Activated CD4-positive, alpha-beta T cell treated with anti-CD3 and anti-CD28 coated beads, Interleukin-2, amount 50 U/mL, for 16 hours (primary cell): ENCODE data around the gene C2orf78.
A peak's percentile ranks its signal among the peaks of the same experiment; 100 is the strongest.
"Not testable (repeated sequence)": the region's sequence is repeated elsewhere in the genome, so short reads cannot be mapped to it uniquely, and the experiment has no call there.

Experiments
- DNase-seq: peaks from one replicate; pipeline ENCODE4 v3.0.0-alpha.2; 2020

C2orf78 gene, protein sequence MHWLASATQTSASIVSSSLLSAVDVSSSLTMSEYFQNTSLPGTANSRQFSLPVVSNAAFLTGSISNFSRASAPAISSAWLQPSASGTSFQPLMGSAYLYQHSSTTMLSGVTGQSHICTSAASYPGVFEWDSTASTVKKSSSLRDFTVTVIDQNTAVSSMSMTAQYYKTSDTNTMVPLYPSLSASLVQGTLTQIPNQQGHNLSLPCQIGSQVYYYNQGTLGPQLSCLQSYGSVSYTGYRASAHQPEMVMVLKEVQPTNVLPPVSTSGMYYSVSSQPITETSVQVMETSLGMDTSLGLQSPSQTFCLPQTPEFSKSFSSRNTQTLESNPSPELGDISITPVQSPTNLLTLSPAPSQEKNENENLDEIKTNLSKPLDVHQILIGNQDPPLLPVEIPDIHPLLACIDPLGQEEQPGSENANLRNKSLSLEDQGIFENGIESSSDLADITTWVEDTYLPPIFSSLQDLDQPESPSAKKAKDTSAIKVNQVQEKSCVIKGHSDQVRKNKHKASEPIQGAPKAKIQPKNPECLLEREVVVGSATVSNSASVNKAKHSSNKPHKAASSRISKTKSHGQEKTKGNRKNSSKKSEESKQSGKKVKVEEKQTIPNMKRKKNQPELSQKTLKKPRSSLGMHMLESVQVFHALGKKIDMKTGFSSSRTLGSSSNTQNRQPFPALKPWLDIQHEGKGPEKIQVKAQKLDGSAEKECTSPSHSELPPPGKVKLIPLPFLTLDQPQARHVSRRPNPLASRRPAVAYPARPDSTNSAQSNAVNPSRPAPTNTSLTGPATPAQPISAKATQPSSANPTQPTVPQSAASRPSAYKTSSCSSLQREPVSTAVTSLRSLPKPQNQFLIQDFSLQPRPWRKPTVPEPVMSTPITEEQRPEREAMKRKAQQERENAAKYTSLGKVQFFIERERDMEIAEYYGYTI

DNA sequence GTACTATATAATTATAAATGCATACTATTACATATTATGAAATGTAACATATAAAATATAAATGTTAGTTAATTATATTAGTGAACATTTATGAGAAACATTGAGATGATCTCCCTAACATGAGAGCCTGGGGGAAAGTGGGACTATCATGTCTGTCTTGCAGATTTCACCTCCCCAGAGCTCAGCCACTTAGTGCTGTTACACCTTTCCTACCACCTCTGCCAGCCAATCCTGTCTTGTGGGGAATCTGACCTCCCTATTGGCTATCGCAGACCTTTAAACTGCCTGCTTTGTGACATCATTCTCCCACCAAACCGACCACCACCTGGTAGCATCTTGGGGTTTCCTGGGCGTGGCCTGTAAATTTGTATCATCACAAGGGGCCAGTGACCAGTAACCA is at the start of gene C2orf78:
Gene C2orf78 (plus strand): TSS at position 301 of the 400 bp plus-strand sequence. CDS start 127 bp downstream, outside the sequence.
- DNase-seq = not testable (repeated sequence)

DNA sequence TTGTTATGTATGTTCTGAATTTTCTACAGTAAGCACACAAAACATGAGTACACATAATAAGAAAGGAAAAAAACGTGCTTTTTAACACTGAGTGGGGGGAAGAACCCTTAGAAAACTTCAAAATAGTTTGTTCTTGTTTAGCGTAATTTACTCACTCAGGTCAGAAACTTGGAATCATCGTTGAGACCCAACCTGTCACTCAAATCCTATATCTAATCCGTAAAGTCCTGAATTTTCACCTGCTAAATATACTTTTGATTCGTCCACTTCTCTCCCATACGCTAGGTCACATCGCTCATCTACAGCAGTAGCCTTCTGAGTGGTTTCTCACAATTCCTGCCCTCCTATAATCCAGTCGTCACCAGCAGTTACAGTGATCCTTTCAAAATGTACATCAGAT is 47.6 kb upstream of the C2orf78 start:
- no peak for DNase-seq

DNA sequence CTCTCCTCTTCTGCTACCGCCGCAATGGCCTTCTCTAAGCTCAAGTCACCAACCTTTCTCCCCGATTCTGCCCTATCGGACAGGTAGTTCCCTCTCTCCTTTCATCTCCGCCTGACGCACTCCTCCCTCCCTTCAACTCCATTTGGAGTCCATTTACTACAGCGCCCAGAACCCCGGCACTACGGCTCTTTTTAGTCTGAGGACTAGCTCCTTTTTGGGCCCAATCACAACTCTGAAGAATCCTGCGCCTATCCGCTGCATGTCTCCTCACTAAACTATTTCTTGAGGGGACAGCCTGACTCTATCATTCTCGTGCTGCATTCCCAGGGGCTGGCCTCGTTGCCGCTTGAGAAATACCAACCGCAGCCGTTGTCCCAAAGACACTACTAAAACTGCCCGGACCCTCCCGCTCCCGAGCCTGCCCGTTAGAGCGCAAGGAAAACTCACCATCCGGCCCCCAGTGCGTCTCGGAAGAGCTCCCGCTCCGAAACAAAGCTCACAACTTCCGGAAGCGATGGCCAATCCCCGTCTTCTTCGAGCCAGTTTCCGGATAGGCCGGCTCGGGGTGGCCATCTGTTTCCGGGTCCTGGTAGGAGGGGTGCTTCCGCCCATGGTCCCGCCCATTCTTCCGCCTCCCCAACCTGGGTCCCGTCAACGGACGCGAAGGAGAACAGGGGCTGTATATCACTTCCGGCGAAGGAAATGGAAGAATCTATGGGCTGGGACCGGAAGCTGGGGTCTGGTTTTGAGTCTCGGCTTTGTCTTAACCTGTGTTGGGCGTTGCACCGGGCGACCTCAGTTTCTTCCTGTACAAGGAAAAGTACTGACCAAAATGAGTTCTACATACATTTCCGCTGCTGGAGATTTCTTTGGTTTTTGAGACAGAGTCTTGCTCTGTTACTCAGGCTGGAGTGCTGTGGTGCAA is 46.9 kb upstream of the C2orf78 start, which contains the start of gene TPRKB:
Gene TPRKB (minus strand): TSS at position 491 of the 925 bp plus-strand sequence. CDS start 2,776 bp downstream, outside the sequence.
- DNase-seq = peak; percentile 98

DNA sequence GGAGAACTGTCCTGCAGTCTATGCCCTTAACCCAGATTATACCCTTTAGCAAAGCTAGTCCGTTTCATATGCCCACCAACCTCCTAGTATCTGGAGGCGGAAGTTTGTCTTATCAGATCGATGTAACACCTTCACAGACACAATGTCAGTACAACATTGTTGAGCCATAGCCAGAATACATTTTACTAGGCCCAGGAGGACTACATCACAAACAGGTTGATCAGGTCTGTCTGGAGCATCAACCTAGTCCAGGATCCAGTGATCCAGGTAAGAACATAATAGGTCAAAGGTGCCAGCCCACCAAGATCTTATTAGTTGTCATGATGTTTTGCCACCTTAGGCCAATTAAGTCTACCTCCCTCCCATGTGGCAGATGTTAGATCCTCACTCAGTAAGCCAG is 44.9 kb upstream of the C2orf78 start:
- no peak for DNase-seq

DNA sequence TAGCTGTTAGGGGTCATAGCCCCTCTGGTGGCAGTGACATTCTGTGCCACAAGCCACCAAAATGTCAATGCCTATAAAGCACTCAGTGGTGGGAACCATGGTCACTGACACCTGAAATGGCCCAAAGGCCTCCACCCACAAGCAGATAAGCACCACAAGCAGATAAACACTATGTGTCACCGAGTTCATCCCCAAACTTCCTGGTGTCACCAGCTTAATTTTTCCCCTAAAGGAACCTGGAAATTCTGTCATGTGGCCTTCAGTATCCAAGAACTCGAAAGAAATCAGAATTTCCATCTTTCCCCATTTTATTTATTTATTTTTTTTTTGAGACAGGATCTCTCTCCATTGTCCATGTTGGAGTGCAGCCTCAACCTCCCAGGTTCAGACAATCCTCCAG is 43.2 kb upstream of the C2orf78 start:
- DNase-seq = no peak

DNA sequence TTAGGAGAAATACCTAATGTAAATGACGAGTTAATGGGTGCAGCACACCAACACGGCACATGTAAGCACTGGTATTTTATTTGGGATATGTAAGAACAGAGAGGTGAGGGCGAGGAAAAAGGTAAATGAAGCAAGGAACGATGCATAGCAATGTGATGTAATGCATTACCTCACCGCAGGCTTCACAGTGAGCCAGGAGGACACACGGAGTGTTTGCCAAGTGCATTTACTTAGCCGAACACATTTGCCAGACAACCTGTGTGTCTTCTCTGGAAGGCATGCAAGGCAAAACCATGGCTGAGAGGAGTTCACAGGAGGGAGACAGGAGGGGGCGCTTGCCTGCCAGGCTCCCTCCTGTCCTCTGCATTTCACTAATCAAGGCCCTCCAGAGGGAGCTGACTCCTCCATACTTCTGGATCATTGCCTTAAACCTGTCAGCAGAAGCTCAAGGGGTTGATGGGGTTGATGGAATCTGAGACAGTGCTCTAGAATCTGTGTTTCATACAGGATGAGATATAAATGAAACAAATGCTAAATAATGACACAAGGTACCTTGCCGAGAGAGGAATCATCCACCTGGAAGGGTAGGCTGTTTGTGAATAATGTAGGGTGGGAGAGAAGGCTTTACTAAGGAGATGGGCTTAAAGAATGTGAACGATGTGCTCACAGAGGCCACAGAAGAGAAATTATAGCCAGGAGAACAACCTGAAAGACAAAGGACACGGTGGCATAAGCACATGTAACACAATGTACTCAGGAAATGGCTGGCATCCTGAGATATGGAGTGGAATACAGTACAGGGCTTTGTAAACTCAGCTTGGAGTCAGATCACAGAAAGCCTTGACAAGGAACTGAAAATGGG is 37.7 kb upstream of the C2orf78 start:
- no peak for DNase-seq

DNA sequence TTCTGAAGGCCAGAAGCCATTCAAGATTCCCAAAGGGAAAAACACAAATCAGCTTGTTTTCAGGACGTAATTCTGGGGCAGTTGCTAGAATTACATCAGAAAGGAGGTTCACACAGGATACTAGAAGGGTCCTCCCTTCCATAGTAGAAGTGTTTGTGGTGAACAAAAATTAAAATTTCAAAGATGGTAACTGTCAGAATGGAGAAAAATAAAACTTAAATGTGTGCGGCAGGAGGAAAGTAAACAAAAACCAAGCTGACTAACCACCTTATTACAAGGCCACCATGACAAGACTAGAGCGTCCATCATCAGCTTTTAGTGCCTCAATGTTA is 37.1 kb upstream of the C2orf78 start:
- no peak for DNase-seq

DNA sequence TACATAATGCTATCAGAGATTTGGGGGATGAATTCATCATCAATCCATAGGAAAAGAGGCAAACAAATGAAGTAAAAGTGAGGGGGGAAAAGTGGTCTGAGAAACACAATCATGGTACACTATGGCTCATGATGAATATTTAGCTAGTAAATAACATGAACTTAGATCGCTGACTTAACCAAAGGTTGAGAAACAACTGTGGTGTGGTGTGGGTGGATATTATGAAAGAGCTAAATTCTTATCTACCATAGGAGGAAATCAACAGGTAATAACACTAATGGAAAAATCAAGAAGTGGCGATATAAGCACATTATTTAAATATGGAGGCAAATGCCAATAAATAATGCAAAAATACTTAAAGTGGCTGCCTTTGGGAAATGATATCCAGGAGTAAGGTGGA is 34.7 kb upstream of the C2orf78 start:
- no peak for DNase-seq

DNA sequence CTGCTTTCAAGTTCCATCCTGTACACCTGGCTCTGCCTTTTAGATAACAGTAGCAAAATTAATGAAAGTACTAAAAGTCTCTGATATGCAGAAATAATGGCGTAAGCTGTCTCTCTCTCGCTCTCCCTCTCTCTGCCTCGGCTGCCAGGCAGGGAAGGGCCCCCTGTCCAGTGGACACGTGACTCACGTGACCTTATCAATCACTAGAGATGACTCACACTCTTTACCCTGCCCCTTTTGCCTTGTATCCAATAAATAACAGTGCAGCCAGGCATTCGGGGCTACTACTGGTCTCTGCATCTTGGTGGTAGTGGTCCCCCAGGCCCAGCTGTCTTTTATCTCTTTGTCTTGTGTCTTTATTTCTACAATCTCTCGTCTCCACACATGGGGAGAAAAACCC is 29.7 kb upstream of the C2orf78 start:
- not testable (repeated sequence) for DNase-seq

DNA sequence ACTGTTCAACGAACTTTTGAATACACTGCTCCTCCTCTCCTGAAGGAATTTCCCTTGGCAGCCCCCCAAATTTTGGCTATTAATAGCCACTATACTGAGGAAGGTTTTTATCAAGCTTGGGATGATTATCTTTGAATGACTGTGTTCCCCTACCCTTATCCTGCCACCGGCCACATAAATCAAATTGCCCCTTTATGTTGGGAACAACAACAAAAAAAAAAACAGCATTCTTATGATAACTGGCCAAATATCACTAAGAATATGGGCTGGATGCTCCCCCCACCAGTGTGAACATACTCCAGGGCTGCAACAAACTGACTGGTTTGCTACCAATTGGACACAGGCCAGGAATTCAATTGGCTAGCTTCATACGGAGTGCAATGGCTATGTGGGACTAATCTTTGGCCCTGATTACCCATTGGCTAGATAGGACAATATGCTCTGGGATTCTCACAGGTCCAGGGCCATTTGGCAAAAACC is 24.7 kb upstream of the C2orf78 start:
- no peak for DNase-seq

DNA sequence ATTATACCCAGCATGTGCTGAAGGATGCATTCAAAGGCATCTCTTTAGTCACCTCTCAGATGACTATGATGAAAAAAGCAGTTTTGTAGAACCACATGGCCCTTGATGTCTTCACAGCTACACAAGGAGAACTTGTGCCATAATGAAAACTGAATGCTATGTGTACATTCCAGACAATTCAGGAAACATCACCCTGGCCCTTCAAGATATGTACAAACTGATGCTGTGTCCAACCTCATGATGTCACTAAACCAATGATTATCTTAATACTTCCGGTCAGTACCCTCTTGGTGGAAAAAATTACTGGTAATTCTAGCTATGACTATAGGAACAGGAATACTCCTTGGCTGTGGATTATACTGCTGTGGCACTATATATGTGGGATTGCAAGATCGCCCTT is 24.1 kb upstream of the C2orf78 start:
- DNase-seq = no peak

DNA sequence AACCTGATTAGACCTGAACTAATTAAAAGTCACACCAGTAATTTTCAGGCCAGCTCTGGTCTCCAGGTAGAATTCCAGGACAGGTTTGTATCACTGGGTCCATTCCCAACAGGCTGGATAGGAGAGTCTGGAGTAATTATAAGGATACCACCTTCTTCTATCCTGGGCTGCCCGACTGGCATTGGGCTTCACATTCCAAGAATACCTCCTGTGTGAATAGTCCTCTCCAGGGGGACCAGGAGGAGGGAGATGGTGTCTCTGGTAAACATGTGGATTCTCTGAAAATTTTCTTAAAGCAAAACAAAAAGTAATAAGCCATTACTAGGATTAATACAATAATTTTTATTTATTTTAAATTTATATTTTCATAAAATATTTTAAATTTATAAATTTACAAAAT is 21.4 kb upstream of the C2orf78 start:
- no peak for DNase-seq

DNA sequence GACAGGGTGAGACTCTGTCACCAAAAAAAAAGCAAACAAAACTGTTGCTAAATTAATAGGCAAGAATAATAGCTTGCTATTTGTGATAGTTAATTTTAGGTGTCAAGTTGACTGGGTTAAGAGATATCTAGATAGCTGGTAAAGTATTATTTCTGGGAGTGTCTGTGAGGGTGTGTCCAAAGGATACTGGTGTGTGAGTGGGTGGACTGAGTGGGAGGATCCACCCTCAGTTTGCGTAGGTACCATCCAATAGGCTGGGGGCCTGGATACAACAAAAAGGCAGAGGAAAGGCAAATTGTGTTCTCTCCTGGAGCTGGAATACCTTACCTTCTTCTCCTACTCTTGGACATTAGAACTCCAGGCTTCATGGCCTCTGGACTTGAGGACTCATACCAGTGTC is 19.0 kb upstream of the C2orf78 start:
- no peak for DNase-seq

DNA sequence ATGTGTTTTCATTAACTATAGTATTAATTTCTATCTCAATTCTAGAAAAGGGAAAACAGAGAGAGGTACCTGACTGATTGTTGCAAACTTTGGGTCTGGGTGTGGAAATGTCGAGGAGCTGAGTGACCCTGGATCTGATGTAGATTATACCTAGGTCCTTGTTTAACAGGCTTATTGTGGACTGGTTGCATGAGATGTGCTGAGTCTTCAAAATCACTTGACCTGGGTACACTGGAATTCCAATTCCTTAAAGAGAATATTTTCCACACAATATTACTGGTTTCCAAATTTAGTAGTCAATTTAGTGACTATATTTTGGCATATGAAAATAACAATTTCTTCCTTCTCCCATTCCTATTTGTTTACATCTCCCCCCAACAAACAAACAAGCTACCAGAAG is 17.6 kb upstream of the C2orf78 start:
- DNase-seq = no peak

DNA sequence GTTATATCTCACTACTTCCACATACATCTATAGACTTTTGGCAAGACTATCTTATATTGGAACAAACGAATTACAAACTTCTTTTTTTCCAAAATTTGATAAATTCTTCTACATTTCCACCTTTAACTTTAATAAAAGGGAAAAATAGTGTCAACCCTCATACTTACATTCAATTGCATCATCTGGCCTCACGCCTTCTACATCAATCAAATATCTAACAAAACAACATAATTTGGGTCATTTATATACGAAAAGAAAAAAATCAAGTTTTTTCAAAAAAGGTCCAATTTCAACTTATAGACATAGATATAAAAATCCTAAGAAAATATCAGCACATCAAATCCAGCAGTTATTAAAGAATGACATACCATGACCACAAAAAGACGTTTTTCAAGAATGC is 17.0 kb upstream of the C2orf78 start:
- DNase-seq = no peak

DNA sequence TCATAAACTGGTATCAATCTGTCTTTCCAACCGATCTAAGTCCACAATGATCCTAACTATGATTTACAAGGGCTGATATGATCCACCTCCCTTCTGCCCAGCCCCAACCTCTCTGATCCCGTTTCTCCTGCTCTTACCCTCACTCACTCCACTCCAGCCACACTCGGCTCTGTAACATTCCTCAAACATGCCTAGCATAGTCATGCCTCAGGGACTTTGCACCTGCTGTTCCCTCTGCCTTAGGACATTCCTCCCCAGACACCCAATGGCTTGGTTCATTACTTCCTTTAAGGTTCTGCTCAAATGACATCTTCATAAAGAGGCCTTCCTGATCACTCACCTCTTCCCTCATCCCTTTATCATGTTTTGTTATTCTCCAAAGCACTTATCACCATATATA is 13.3 kb upstream of the C2orf78 start:
- no peak for DNase-seq

DNA sequence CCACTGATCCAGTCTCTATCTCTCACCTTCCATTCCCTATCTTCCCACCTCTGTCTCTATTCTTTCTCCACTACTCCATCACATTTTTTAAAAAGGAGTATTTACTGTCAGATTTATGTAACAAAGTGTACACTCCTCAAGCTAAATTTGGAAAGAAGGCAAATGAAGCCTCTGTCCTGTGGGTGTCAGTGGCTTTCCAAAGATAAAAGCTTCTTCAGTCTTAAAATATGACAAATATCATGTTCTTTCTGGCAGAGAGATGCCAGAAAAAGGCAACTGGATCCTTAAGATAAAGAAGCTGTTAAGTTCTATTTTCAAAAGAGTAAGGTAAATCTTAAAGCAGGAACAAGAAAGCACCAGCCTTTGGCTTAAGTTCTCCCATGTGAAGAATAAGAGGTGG is 11.2 kb upstream of the C2orf78 start:
- DNase-seq = no peak

DNA sequence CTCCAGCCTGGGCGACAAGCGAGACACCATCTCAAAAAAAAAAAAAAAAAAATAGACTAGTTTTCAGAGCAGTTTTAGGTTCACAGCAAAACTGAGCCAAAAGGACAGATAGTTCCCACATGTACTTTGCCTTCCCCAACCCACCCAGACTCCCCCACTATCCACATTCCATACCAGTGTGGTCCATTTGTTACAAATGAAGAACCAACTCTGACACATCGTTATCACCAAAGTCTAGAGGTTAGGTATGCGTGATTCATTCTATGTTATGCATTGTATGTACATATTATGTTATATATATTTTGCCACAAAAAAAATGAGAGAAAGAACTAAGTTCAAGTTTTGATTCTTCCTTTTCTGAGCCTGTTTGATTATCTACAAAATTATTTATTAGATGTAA is 7.6 kb upstream of the C2orf78 start:
- DNase-seq = no peak

DNA sequence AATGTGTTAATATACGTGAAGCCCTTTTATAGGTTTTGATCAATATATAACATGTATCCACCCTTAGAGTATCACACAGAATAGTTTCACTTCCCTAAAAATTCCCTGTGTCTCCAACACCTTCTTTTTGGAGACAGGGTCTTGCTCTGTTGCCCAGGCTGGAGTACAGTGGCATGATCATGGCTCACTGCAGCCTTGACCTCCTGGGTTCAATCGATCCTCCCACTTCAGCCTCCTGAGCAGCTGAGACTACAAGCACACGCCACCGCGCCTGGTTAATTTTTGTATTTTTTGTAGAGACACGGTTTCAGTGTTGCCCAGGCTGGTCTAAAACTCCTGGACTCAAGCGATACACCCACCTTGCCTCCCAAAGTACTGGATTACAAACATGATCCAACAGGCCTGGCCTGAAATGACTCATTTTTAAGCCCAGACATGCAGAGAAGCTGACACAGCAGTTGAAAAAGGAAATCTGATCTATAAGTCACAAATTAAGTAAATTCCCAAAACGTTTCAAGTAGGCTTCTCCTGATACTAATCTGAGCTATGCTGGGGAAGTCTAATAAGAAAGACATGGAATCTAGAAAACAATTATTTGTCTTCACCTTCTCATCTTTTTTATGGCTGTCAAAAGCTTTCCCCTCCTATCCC is 7.0 kb upstream of the C2orf78 start:
- DNase-seq = no peak

DNA sequence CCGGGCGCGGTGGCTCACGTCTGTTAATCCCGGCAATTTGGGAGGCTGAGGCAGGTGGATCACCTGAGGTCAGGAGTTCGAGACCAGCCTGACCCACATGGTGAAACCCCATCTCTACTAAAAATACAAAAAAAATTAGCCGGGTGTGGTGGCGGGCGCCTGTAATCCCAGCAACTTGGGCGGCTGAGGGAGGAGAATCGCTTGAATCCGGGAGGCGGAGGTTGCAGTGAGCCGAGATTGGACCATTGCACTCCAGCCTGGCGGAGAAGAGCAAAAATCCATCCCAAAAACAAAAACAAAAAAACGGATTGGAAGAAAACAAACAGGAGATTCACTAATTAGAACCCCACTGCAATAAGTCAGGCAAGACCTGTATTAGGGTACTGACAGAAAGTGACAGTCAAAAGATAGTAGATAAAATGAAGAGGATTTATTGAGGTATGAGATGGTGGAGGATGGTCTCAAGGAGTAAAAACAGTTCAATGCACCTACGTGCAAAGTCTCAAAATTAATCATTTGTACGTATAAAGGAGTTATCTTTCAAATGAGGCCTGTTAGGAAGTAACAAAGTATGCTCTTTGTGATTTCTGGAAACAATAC is 5.0 kb upstream of the C2orf78 start:
- DNase-seq = not testable (repeated sequence)
